Measurements from ENCODE around the gene NELL2.

NELL2 gene

DNA sequence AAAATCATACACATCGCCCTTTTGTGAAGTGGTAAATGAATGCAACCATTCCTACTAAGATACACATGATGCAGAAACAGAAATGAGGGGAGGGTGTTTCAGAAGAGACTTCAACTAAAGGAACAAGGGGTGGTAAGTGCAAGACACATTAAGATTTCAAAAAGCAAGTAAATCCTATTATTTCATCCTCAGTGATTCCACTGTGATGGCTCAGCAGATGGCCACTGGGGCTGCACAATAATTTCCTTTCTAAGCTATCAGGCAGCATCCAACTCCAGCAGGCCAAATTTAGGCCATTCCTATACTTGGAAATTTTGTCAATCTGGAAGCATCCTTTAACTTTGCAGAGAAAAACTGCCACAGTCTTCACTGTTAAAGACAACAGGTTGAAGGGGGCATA, 272.4 kb downstream of the NELL2 start:
- H3K4me3 ChIP-seq (ENCODE audit: low read length in 2 of 2), result no peak overlapping the region

DNA sequence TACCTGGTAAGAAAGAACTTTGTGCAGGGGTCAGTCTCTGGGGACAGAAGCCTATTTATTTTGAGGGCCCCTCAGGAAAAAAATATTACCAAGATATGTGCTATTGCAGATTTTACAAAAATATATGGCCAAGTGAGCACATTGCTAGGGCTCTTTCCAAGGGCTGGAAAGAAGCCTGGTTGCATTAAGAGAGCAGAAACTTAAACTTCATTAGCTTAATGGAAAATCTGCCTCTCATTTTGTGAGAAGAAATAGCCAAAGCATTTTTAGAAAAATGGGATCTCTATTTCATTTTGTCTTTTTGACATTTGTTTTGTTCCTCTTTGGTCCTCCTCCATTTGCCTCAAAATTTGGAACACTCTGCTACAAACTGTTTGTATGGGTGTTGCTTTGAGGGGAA, 283.5 kb downstream of the NELL2 start:
- Histone ChIP-seq H3K27ac (ENCODE audit: low read depth in 2 of 2, low read length in 2 of 2) (no peak overlapping the region), H3K4me1 (ENCODE audit: control insufficient read depth in 2 of 2, insufficient read depth in 2 of 2, low read length in 2 of 2) (no peaks in the 10 kb centered on the region), H3K9ac (ENCODE audit: low read depth in 1 of 2, low read length in 2 of 2) (no peak overlapping the region), H3K36me3 (ENCODE audit: control insufficient read depth in 2 of 2, insufficient read depth in 2 of 2, low read length in 2 of 2) (no peaks in the 10 kb centered on the region), H3K27me3 (ENCODE audit: control insufficient read depth in 2 of 2, insufficient read depth in 2 of 2, low read length in 2 of 2) (no peaks in the 10 kb centered on the region), H3K4me3 (ENCODE audit: low read length in 2 of 2) (no peak overlapping the region), H3K9me3 (ENCODE audit: control insufficient read depth in 2 of 2, low read length in 2 of 2) (no peaks in the 10 kb centered on the region)

More for the DNA sequence above, 272.4 kb downstream of the NELL2 start:
- no peaks in the 10 kb centered on the region for H3K9me3 ChIP-seq (ENCODE audit: control insufficient read depth in 2 of 2, low read length in 2 of 2)
- no peak overlapping the region for H3K27ac ChIP-seq (ENCODE audit: low read depth in 2 of 2, low read length in 2 of 2)
- no peaks in the 10 kb centered on the region for H3K36me3 ChIP-seq (ENCODE audit: control insufficient read depth in 2 of 2, insufficient read depth in 2 of 2, low read length in 2 of 2)
- H3K4me1 ChIP-seq (ENCODE audit: control insufficient read depth in 2 of 2, insufficient read depth in 2 of 2, low read length in 2 of 2), result no peaks in the 10 kb centered on the region
- no peak overlapping the region for H3K9ac ChIP-seq (ENCODE audit: low read depth in 1 of 2, low read length in 2 of 2)
- no peaks in the 10 kb centered on the region for H3K27me3 ChIP-seq (ENCODE audit: control insufficient read depth in 2 of 2, insufficient read depth in 2 of 2, low read length in 2 of 2)

DNA sequence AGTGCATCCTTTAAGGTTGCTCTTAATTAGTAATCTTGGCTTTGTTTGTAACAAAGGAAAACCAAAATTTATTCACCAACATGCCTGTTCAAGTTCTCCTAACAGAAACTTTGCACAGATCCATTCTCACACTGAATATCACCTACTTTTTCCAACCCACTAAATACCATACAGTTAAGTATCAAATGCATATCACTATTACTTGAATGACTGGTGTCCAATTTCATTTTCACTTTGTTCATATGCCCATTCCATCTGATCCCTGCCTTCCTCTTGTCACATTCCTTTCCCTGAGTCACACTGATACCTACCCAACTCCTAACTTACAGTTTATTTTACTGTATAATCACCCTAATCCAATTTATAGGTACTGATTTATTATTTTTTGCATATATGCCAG, 286.4 kb downstream of the NELL2 start:
- Histone ChIP-seq H3K27ac (ENCODE audit: low read depth in 2 of 2, low read length in 2 of 2) (no peak overlapping the region), H3K9me3 (ENCODE audit: control insufficient read depth in 2 of 2, low read length in 2 of 2) (no peaks in the 10 kb centered on the region)

DNA sequence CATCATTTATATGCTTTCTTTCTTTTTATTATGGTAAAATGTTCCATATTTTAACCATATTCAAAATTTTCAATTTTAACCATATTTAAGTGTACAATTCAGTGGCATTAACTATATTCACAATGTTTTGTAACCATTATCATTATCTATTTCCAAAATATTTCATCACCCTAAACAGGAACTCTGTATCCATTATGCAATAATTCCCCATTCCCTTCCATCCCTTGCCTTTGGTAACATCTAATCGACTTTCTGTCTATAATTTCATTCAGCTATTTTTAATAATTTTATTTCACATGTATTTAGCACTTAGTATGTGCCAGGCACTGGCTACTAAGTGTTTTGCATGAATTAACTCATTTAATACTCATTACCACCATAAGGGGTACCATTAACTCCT, 287.5 kb downstream of the NELL2 start:
- H3K9me3 ChIP-seq (ENCODE audit: control insufficient read depth in 2 of 2, low read length in 2 of 2), result no peaks in the 10 kb centered on the region
- no peaks in the 10 kb centered on the region for H3K27me3 ChIP-seq (ENCODE audit: control insufficient read depth in 2 of 2, insufficient read depth in 2 of 2, low read length in 2 of 2)
- no peak overlapping the region for H3K9ac ChIP-seq (ENCODE audit: low read depth in 1 of 2, low read length in 2 of 2)
- no peaks in the 10 kb centered on the region for H3K4me1 ChIP-seq (ENCODE audit: control insufficient read depth in 2 of 2, insufficient read depth in 2 of 2, low read length in 2 of 2)
- no peaks in the 10 kb centered on the region for H3K36me3 ChIP-seq (ENCODE audit: control insufficient read depth in 2 of 2, insufficient read depth in 2 of 2, low read length in 2 of 2)
- H3K27ac ChIP-seq (ENCODE audit: low read depth in 2 of 2, low read length in 2 of 2), result no peak overlapping the region
- H3K4me3 ChIP-seq (ENCODE audit: low read length in 2 of 2), result no peak overlapping the region

More for the DNA sequence above, 286.4 kb downstream of the NELL2 start:
- Histone ChIP-seq H3K36me3 (ENCODE audit: control insufficient read depth in 2 of 2, insufficient read depth in 2 of 2, low read length in 2 of 2) (no peaks in the 10 kb centered on the region), H3K27me3 (ENCODE audit: control insufficient read depth in 2 of 2, insufficient read depth in 2 of 2, low read length in 2 of 2) (no peaks in the 10 kb centered on the region), H3K9ac (ENCODE audit: low read depth in 1 of 2, low read length in 2 of 2) (no peak overlapping the region), H3K4me1 (ENCODE audit: control insufficient read depth in 2 of 2, insufficient read depth in 2 of 2, low read length in 2 of 2) (no peaks in the 10 kb centered on the region), H3K4me3 (ENCODE audit: low read length in 2 of 2) (no peak overlapping the region)

DNA sequence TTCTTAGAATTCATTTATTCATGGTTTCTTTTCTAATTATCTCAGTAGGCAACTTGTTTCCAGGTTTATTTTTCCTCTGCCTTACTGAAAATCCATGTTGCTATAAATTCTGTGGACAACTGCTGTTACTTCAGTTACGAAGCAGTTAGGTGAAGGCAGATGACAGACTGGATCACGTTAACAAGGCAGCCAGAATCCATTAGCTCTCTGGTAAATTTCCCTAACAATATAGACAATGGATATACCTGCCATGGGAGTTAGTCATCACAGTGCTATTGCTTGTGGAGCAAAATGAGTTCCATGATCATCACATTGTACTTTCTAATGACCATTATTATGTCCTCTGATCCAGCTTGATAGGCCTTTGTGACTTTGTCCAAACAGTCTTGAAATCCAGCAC, 291.5 kb downstream of the NELL2 start:
- Histone ChIP-seq H3K9ac (ENCODE audit: low read depth in 1 of 2, low read length in 2 of 2) (no peak overlapping the region), H3K27ac (ENCODE audit: low read depth in 2 of 2, low read length in 2 of 2) (no peak overlapping the region), H3K4me3 (ENCODE audit: low read length in 2 of 2) (no peak overlapping the region), H3K9me3 (ENCODE audit: control insufficient read depth in 2 of 2, low read length in 2 of 2) (no peaks in the 10 kb centered on the region), H3K27me3 (ENCODE audit: control insufficient read depth in 2 of 2, insufficient read depth in 2 of 2, low read length in 2 of 2) (no peaks in the 10 kb centered on the region), H3K4me1 (ENCODE audit: control insufficient read depth in 2 of 2, insufficient read depth in 2 of 2, low read length in 2 of 2) (no peaks in the 10 kb centered on the region), H3K36me3 (ENCODE audit: control insufficient read depth in 2 of 2, insufficient read depth in 2 of 2, low read length in 2 of 2) (no peaks in the 10 kb centered on the region)

GRCh38 chr12:44582521-44582920, 293.6 kb downstream of the NELL2 start:
- Histone ChIP-seq H3K27ac (ENCODE audit: low read depth in 2 of 2, low read length in 2 of 2) (no peak overlapping the region), H3K4me1 (ENCODE audit: control insufficient read depth in 2 of 2, insufficient read depth in 2 of 2, low read length in 2 of 2) (no peaks in the 10 kb centered on the region), H3K4me3 (ENCODE audit: low read length in 2 of 2) (no peak overlapping the region), H3K9me3 (ENCODE audit: control insufficient read depth in 2 of 2, low read length in 2 of 2) (no peaks in the 10 kb centered on the region), H3K9ac (ENCODE audit: low read depth in 1 of 2, low read length in 2 of 2) (no peak overlapping the region), H3K36me3 (ENCODE audit: control insufficient read depth in 2 of 2, insufficient read depth in 2 of 2, low read length in 2 of 2) (no peaks in the 10 kb centered on the region), H3K27me3 (ENCODE audit: control insufficient read depth in 2 of 2, insufficient read depth in 2 of 2, low read length in 2 of 2) (no peaks in the 10 kb centered on the region)

GRCh38 chr12:44581642-44582242, 294.4 kb downstream of the NELL2 start:
- no peak overlapping the region for H3K27ac ChIP-seq (ENCODE audit: low read depth in 2 of 2, low read length in 2 of 2)
- no peak overlapping the region for H3K4me3 ChIP-seq (ENCODE audit: low read length in 2 of 2)
- no peaks in the 10 kb centered on the region for H3K4me1 ChIP-seq (ENCODE audit: control insufficient read depth in 2 of 2, insufficient read depth in 2 of 2, low read length in 2 of 2)
- no peaks in the 10 kb centered on the region for H3K36me3 ChIP-seq (ENCODE audit: control insufficient read depth in 2 of 2, insufficient read depth in 2 of 2, low read length in 2 of 2)
- no peaks in the 10 kb centered on the region for H3K9me3 ChIP-seq (ENCODE audit: control insufficient read depth in 2 of 2, low read length in 2 of 2)
- H3K9ac ChIP-seq (ENCODE audit: low read depth in 1 of 2, low read length in 2 of 2), result no peak overlapping the region
- no peaks in the 10 kb centered on the region for H3K27me3 ChIP-seq (ENCODE audit: control insufficient read depth in 2 of 2, insufficient read depth in 2 of 2, low read length in 2 of 2)

DNA sequence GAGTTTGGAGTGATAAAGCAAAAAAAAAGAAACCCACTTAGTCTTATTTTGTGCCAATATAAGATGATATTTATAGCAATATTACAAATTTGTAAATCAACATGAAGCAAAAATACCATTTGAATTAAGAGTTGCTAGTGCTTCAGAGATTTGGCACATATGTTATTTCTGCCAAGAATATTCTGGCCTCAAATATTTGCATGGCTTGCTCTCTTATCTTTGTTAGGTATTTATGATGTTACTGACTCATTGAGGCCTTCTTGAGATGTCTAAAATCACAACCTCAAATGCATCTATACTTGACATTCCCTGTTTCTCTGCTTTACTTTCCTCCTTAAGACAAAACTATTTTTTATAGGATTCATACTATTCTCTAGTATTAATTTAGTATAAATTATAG, 301.5 kb downstream of the NELL2 start:
- Histone ChIP-seq H3K27me3 (ENCODE audit: control insufficient read depth in 2 of 2, insufficient read depth in 2 of 2, low read length in 2 of 2) (no peaks in the 10 kb centered on the region), H3K27ac (ENCODE audit: low read depth in 2 of 2, low read length in 2 of 2) (no peak overlapping the region), H3K9ac (ENCODE audit: low read depth in 1 of 2, low read length in 2 of 2) (no peak overlapping the region)

GRCh38 chr12:44573723-44574122, 302.4 kb downstream of the NELL2 start:
- Histone ChIP-seq H3K36me3 (ENCODE audit: control insufficient read depth in 2 of 2, insufficient read depth in 2 of 2, low read length in 2 of 2) (no peaks in the 10 kb centered on the region), H3K9ac (ENCODE audit: low read depth in 1 of 2, low read length in 2 of 2) (no peak overlapping the region), H3K27me3 (ENCODE audit: control insufficient read depth in 2 of 2, insufficient read depth in 2 of 2, low read length in 2 of 2) (no peaks in the 10 kb centered on the region), H3K9me3 (ENCODE audit: control insufficient read depth in 2 of 2, low read length in 2 of 2) (no peaks in the 10 kb centered on the region), H3K4me1 (ENCODE audit: control insufficient read depth in 2 of 2, insufficient read depth in 2 of 2, low read length in 2 of 2) (no peaks in the 10 kb centered on the region), H3K4me3 (ENCODE audit: low read length in 2 of 2) (no peak overlapping the region), H3K27ac (ENCODE audit: low read depth in 2 of 2, low read length in 2 of 2) (no peak overlapping the region)

More for the DNA sequence above, 301.5 kb downstream of the NELL2 start:
- Histone ChIP-seq H3K36me3 (ENCODE audit: control insufficient read depth in 2 of 2, insufficient read depth in 2 of 2, low read length in 2 of 2) (no peaks in the 10 kb centered on the region), H3K9me3 (ENCODE audit: control insufficient read depth in 2 of 2, low read length in 2 of 2) (no peaks in the 10 kb centered on the region), H3K4me1 (ENCODE audit: control insufficient read depth in 2 of 2, insufficient read depth in 2 of 2, low read length in 2 of 2) (no peaks in the 10 kb centered on the region), H3K4me3 (ENCODE audit: low read length in 2 of 2) (no peak overlapping the region)

DNA sequence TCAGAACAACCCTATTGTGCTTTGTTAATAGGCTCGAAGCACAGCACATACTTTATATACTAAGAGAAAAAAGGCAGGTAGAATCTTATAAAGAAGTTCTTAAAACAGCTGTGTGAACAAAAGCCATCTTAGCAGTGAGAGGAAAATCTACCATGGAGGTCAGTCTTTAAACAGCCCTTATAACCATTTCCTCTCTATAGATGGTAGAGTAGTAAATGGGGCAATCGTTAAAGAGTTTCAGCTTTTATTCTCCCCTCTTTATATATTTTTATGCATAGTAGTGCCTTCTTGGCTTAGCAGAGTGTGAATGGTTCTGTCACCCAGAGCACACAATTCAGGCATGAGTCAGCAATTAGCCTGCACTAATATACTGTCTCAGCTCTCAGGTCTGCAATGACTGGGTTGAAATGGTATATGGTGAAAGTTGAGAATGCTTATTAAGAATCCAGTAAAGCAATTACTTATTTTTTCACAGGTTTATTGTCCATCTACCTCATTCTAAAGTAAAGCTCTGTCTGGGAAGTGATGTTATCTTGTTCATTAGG, 305.0 kb downstream of the NELL2 start:
- Histone ChIP-seq H3K4me3 (ENCODE audit: low read length in 2 of 2) (no peak overlapping the region), H3K4me1 (ENCODE audit: control insufficient read depth in 2 of 2, insufficient read depth in 2 of 2, low read length in 2 of 2) (no peaks in the 10 kb centered on the region), H3K9ac (ENCODE audit: low read depth in 1 of 2, low read length in 2 of 2) (no peak overlapping the region), H3K27ac (ENCODE audit: low read depth in 2 of 2, low read length in 2 of 2) (no peak overlapping the region), H3K36me3 (ENCODE audit: control insufficient read depth in 2 of 2, insufficient read depth in 2 of 2, low read length in 2 of 2) (no peaks in the 10 kb centered on the region), H3K9me3 (ENCODE audit: control insufficient read depth in 2 of 2, low read length in 2 of 2) (no peaks in the 10 kb centered on the region), H3K27me3 (ENCODE audit: control insufficient read depth in 2 of 2, insufficient read depth in 2 of 2, low read length in 2 of 2) (no peaks in the 10 kb centered on the region)

Data from mucosa of rectum (tissue), 2 donors.